ENCODE results near the gene XAB2.

XAB2 gene

GRCh38 chr19:7598180-7598579 lies 31.2 kb downstream of the XAB2 start:
- no peak for DNase-seq (ENCODE audit: low spot score)

GRCh38 chr19:7597689-7598088 lies 31.7 kb downstream of the XAB2 start:
- no peak for TF ChIP-seq CTCF (IDR thresholded peaks at IDR 0.05; ENCODE audit: extremely low read depth, missing control alignments)
- peak; percentile 5 for DNase-seq (ENCODE audit: low spot score)

More at GRCh38 chr19:7598180-7598579, 31.2 kb downstream of the XAB2 start:
- TF ChIP-seq CTCF (IDR thresholded peaks at IDR 0.05; ENCODE audit: extremely low read depth, missing control alignments): no peak

GRCh38 chr19:7596211-7596937 lies 33.0 kb downstream of the XAB2 start:
- DNase-seq (ENCODE audit: low spot score): peak; percentile 68
- TF ChIP-seq CTCF (IDR thresholded peaks at IDR 0.05; ENCODE audit: extremely low read depth, missing control alignments): no peak

GRCh38 chr19:7595466-7596133 lies 33.7 kb downstream of the XAB2 start, which contains the start of gene CAMSAP3:
Gene CAMSAP3, plus strand, starts transcription at chr19:7595863. Its CDS starts 140 bp downstream, at chr19:7596003.
- TF ChIP-seq CTCF (IDR thresholded peaks at IDR 0.05; ENCODE audit: extremely low read depth, missing control alignments): no peak
- peak; percentile 90 for DNase-seq (ENCODE audit: low spot score)

- DNase-seq (ENCODE audit: low spot score): no peak
- TF ChIP-seq CTCF (IDR thresholded peaks at IDR 0.05; ENCODE audit: extremely low read depth, missing control alignments): no peak
Measured at GRCh38 chr19:7590256-7590655, 39.1 kb downstream of the XAB2 start.

GRCh38 chr19:7589822-7590221 lies 39.5 kb downstream of the XAB2 start:
- no peak for TF ChIP-seq CTCF (IDR thresholded peaks at IDR 0.05; ENCODE audit: extremely low read depth, missing control alignments)
- DNase-seq (ENCODE audit: low spot score): no peak

GRCh38 chr19:7582446-7582845 lies 46.9 kb downstream of the XAB2 start:
- no peak for TF ChIP-seq CTCF (IDR thresholded peaks at IDR 0.05; ENCODE audit: extremely low read depth, missing control alignments)
- DNase-seq (ENCODE audit: low spot score): no peak
